DMS153 treated with DMSO at 0.1 percent for 48 hours (cell line): Measurements from ENCODE around the gene STX3.
"Not testable (repeated sequence)": the region's sequence is repeated elsewhere in the genome, so short reads cannot be mapped to it uniquely, and the experiment has no call there.

Experiments
- DNase-seq: peaks from one replicate; lab custom pipeline; 2025; ENCODE audit not compliant: unreplicated experiment; lab: John Stamatoyannopoulos, UW

STX3 gene

DNA sequence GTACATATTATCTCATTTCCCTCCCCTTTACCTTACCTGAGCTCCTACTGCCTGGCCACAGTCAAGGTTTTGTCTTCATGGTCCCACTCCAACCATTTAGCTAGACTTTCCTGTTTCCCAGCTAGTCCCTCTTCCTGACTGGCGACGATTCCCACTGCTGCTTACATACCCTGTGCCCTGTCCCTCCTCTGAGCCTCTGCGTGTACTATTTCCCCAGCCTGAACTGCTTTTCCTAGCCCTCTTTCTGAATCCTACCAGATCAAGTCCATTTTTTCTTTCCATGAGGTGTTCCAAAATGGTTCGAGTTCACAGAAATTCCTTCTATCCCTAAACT lies 32.0 kb downstream of the STX3 start:
- DNase-seq: no peak

DNA sequence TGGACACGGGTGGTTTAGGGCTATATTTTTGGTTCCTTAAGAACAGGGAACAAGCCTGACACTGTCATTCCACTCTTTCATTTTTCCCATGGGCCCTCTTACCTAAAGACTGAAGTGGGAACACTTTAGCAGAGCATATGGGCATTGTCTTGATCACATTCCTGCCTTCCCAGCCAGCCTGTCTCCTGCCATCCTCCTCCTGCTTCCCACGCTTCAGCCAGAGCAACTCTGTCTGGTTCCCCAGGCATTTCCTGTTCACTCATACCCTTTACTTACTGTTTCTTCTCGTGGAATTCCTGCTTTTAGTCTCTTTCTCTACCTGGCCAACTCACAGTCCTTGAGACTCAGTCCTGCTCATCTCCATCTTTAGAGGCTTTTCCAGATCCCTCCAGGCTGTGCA lies 32.6 kb downstream of the STX3 start:
- no peak for DNase-seq

DNA sequence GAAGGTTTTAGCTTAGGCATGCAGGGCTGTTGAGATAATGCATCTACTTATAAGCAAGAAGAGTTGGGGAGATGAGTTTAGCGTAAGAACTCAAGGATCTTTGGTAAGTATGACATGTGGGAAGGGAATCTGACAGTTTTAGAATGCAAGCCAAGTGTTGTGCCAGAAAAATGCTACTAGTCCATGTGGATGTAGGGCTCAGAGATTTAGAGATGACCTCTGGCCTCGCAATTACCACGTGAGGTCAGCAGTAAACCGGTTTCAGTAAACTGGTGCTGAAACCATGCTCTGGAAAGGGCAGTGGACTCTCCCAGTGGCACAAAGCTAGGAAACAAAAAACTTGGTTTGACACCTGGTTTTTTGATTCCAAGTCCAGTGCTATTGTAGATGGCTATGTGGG lies 36.5 kb downstream of the STX3 start:
- no peak for DNase-seq

DNA sequence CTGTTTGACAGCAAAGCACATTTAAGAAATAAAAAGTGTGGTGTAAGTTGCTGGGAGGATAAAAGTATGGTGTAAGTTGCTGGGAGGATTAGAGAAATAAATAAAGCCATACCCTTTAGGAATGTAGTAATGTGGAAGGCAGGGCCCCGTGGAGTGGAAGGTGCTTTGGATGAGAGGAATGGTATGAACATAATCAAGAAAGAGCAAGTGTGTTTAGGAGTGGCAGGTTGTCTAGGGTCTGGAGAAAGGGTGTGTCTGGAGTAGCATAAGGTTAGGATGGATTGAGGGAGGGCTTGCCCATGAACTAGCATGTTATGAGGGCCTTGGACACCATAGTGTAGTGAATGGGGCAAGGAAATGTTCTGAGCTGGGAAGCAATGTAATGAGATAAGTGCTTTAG lies 37.3 kb downstream of the STX3 start:
- DNase-seq: no peak

- DNase-seq: no peak
These were observed 39.2 kb downstream of the STX3 start for GRCh38 chr11:59794417-59794816.

DNA sequence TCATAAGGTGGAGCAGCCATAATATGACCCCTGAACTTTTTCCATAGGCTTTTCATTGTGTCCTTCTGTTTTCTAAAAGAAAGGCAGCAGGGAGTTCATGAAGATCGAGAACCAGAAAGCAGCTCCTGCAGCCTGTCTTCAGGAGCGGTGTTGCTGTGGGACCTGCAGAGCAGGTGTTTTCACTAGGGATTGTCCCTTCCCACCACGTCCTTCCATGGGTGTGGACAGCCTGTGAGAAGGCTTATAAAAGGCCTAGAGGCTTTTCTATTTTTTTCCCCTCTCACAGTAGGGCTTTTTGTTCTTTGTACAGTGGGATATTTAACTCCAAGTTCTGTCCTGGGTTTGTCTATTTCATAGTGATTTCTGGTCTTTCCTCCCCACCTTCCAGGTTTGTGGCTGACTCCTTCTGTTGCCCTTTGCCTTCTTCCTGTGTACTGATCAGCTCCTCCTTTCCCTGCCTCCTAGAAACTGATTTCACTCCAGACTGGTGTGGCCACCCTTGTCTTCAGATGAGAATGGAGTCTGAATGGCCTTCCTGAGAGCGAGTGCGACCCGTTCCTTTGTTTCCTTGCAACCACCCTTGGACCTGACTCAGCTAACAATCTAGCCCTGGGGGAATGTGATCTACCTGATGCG lies 45.3 kb downstream of the STX3 start:
- DNase-seq: no peak

GRCh38 chr11:59801160-59801706 lies 46.1 kb downstream of the STX3 start:
- no peak for DNase-seq

DNA sequence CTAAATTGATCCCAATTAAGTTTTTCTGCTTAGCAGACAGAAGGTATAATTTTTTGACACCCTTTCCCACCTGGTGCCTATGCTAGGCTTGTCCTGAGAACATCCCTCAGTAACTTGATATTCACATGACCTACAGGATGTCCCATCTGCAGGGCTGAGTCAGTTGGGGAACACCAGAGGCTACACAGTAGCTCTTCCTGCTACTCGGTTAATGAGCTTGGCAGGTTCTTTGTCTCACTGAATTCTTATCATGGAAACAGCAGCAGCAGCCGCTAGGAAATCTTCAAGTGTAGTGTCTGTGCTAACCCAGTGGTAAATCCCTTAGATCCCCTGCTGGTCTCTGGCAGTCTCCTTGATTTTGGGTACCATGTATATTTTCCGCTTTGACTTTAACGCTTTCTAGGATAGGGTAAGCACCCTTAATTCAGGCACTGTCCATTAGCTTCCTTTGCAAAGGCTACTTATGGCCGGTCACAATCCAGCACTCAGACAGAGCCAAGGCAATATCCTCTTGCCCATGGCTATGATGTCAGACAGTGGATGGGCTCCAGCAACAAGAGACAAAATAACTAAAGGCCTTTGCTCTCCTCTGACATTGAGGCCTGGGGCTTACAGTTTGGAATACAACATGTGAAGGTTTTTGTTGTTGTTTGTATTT lies 46.9 kb downstream of the STX3 start:
- no peak for DNase-seq

DNA sequence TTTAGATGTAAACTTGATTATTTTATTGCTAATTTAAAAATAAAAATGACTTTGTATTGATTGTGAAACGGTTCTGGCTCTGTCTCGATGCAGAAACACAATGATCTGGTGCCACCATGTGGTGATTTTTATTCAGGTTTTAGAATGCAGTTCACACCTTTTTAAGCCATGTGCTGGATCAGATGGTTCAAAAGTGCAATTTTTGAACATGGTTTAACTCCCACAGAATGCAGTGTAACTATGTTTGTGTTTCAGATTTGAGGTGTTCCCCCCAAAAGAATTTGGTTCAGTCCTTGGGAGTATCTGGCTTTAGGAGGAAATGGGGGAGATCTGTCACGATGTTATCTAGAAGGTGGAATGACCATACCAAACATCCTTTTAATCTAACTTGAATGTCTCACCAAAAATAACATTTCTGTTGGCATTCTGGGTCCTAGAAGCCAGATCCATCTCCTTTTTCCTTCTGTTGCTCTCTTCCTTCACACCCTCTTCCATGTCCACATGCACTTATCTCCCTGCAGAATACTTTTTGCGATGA lies 47.5 kb downstream of the STX3 start:
- DNase-seq: peak; percentile 53

DNA sequence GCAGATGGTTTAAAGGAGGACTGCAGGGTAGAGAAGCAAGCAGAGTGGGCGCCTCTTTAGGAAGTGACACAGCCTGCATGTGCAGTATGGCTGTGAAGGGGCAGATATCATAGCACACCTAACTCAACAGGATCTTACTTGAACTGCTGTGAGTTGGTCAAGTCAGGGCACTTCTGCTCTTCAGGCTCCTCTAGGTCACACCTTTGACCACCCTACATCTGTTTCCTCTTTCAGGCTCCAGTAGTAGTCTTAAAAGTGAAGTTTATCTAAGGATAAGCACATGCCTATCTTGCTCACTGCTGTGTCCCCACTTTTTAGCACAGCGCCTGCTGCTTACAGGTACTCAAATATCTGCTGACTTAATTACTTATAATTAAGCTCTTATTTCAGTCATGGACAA lies 48.9 kb downstream of the STX3 start:
- DNase-seq: no peak

- DNase-seq: no peak
These were observed 52.0 kb downstream of the STX3 start for GRCh38 chr11:59807047-59807610.

- DNase-seq: peak; percentile 89
These were observed 55.2 kb downstream of the STX3 start, which contains the start of gene MRPL16 for GRCh38 chr11:59810189-59810910. MRPL16 (minus strand) TSS chr11:59810778; CDS start chr11:59810658, 120 bp downstream.

- DNase-seq: no peak
These were observed 55.7 kb downstream of the STX3 start for GRCh38 chr11:59810911-59811259.

DNA sequence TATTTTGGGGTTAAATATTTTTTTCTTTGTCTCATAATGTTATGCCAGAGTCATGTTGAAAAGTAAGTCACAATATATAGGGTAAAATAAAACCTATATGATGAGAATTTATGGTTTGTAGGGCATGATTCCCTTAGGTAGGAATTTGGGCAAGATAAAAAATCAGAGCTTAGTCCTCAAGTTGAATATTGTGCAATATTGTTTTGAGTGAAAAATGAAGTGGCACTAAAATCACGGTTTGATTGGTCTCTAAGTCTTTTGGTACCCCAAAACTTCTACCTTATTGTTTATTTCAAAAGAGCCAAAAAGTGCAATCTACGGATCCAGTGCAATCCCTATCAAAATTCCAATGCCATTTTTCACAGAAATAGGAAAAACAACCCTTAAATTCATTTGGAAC lies 57.0 kb downstream of the STX3 start:
- no peak for DNase-seq

DNA sequence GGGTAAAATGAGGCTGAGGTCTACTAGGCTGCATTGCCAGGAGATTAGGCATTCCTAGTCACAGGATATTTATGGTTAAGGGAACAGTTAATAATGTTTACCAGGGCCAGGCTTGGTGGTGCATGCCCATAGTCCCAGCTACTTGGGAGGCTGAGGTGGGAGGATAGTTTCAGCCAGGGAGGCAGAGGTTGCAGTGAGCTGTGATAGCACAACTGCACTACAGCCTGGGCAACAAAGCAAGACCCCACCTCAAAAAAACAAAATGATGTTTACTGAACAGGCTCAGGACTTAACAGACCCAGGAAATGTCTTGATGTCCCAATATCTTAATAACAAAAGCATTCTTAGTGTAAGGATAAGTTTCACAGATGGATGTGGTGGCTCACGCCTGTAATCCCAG lies 58.2 kb downstream of the STX3 start:
- no peak for DNase-seq

- no peak for DNase-seq
These were observed 58.8 kb downstream of the STX3 start for GRCh38 chr11:59814021-59814420.

GRCh38 chr11:59815754-59816153 lies 60.6 kb downstream of the STX3 start:
- no peak for DNase-seq

- not testable (repeated sequence) for DNase-seq
These were observed 61.3 kb downstream of the STX3 start for GRCh38 chr11:59816434-59816833.

- DNase-seq: no peak
These were observed 63.4 kb downstream of the STX3 start for GRCh38 chr11:59818572-59818971.

DNA sequence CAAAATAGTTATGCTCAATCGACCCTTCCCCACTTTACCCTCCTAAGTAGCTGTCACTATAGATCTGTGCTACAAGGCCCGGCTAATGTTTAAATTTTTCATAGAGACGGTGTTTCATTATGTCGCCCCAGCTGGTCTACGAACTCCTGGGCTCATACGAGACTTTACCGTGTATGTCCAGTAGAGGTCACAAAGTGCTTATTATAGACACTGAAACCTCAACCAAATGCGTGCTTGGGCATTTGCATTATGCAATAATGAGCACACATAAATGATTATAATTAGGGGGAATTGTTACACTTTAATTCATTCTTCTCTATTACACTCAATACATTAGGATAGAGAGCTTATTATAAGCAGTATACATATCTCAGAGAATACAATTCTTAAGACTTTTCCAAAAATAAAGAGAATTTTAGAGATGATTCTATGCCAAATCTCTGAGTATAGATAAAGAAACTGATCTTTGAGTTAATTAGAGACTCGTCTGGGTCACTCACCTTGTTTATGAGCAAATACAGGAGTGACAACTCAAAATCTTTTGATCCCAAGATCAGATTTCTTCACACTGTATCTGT lies 67.9 kb downstream of the STX3 start:
- DNase-seq: peak; percentile 69

- no peak for DNase-seq
These were observed 74.2 kb downstream of the STX3 start for GRCh38 chr11:59829358-59829757.
